Ovary (tissue), 3 donors: ENCODE measurements around the gene TBC1D3C.
"Not testable (repeated sequence)": the region's sequence is repeated elsewhere in the genome, so short reads cannot be mapped to it uniquely, and the experiment has no call there.

Experiments used
- CTCF ChIP-seq, 3 donors: fragments of 450-650 bp in 2 of 3; fragments of 200-600 bp in 1 of 3; IDR thresholded peaks; one replicate each; pipeline versions ENCODE4 v1.5.1 to v1.8.0; 2016 to 2022; ENCODE audit warnings: antibody characterized with exemption in 3 of 3, mild to moderate bottlenecking in 1 of 3
- EP300 ChIP-seq: sonication (generic); formaldehyde crosslinking; IDR thresholded peaks from one replicate; pipeline ENCODE4 v1.6.1; 2017; ENCODE audit warnings: antibody characterized with exemption
- POLR2A ChIP-seq: fragments of 450-650 bp; IDR thresholded peaks from one replicate; pipeline ENCODE4 v1.6.1; 2017; ENCODE audit warnings: antibody characterized with exemption, mild to moderate bottlenecking, moderate library complexity
- donor health status: DM: no; HTN: no; CAD: no.

- TF ChIP-seq CTCF (IDR thresholded peaks at IDR 0.05); POLR2A; EP300: not testable (repeated sequence)
Measured at GRCh38 chr17:38088120-38088519, 19.7 kb upstream of the TBC1D3C start.
